ENCODE data around the gene SLC2A1.
A peak's percentile ranks its signal among the peaks of the same experiment; 100 is the strongest.

Gene SLC2A1

DNA sequence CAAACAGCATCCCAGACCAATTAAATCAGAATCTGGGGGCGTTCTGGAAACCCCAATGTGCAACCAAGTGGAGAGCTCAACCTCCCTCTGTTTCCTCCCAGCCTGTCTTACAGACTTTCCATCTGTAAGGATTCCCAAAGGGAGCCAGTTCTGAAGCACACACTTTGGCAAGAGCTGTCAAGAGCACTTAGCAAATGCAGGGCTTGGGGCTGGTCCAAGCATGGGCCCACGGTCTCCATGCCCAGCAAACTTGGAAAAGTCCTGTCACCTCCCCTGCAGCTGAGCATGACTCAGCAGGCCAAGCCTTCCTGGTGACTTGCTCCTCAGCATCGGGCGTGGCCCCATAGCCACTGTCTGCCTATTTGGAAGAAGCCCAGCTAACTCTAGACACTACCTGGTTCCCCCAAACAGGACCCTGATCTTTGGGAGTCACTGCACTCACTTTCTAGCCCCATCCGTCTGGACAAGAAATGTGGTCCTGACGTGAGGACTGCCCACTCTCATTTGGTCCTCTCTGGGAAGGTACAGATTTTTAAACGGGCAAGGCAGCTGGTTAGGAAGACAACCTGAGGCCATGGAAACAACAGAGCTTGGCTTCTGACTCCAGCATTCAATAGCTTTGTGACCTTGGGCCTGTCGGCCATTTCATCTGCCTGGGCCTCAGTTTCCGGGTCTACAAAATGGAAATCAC lies 16.9 kb downstream of the SLC2A1 start:
- DNase-seq (ENCODE audit: low spot score) = peak; percentile 96

DNA sequence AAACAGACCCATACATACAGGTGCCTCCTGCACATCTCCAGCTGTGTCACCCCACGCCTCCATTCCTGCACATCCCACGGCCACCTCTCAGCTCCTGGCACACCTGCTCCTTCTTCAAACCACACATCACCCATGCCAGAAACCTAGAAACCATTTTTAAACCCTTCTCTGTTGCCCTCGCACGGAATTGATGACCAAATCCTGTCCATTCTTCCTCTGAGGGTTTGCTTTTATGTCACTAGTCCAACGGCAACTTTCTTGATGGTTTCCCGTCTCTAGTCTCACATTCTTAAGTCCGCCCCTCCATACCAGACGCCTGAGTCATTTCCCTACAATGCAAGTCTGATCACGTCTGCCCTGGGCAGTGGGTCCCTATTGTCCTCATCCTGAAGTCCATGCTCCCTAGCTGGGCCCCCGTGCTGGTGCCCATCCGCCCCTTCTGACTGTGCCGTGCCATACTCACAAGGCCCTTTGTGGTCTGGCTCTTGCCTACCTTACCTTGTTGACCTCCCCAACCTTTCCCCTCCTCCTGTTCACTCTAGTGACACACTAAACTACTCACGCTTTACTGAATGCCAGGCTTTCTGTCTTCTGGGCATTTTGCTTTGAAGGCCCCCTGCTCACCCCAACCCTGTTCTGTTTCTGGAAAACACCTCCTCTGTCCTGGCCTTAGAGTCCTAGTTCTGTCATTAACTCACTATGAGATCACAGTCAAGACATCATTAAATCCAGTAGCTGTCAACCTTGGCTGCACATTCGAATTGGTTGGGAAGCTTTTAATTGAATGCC lies 17.6 kb downstream of the SLC2A1 start:
- DNase-seq (ENCODE audit: low spot score) = peak; percentile 86

DNA sequence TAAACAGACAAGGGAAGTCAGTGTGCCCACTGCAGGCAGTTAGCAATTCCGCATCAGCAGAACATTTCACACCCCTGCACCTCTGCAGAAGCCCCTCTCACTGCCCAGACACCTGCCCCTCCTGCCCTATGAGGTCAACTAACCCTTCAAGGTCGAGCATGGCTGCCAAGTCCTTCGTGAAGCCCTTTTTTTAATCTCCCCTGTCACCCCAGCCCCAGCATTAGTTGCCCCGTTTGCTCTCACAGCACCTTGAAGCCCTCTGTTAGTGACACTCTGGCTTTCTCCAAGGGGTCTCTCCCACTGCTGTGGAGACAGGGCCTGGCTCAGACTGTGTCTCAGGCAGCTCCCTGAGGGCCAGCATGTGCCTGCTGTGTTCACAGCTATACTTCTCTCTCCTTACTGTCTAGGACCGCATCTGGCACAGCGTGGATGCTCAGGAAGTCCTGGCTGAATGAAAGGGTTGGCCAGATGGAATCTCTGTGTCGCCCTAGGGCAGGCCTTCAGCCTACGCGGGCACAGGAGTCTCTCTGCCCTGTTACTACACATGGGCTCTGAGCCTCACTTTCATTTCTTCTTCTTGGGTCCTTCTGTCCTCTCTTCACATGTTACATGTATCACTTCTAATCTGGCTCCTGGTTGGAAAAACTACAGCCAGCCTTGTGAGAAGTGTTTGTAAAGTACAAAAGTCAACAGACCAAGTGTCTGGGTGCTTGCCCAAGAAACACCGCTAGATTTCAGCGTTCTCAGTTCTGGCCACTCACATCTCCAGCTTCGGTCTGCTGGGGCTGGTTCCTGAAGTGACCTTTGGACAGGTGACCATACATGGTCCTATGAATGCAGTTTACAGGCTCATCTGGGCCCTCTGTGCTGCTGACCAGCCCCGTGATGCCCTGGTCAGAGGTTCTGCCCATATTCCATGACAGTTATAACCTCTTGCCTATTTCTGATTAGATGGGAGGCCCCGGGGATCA lies 19.7 kb downstream of the SLC2A1 start:
- DNase-seq (ENCODE audit: low spot score) = no peak

DNA sequence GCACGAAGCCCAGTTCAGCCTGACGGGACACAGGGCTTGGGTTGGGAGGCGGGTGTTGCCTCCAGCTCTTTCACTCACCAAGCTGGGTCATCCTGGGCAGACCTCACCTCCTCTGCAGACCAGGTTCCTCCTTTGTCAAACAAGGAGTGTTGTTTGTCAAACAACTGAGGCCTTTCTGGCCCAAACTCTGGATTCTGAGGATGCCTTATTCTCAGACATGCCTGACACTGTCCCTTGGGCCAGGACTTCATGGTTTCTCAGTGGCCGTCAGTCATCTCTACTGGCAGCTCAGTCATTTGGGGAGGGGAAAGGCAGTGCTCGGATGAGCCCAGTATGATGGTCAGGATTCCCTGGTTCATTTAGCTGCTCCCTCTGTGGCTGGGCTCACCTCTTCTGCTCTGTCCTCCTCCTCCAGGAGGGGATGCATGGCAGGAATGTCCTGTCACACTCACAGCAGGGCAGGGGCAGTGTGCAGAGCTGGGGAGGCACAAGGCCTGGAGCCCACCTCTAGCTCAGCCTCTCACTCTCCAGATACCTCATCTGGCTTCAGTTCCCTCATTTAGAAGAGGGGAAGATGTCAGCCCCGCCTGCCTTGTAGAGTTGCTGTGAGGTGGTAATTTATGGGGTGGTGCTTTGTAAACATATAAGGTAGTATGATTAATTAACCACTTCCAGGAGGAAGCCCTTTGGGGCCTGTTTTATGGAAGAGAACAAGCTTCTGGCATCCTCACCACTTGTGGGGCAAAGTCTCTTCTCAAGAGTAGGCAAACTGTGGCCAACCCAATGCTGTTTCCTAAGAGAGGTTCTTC lies 20.6 kb downstream of the SLC2A1 start:
- no peak for DNase-seq (ENCODE audit: low spot score)

DNA sequence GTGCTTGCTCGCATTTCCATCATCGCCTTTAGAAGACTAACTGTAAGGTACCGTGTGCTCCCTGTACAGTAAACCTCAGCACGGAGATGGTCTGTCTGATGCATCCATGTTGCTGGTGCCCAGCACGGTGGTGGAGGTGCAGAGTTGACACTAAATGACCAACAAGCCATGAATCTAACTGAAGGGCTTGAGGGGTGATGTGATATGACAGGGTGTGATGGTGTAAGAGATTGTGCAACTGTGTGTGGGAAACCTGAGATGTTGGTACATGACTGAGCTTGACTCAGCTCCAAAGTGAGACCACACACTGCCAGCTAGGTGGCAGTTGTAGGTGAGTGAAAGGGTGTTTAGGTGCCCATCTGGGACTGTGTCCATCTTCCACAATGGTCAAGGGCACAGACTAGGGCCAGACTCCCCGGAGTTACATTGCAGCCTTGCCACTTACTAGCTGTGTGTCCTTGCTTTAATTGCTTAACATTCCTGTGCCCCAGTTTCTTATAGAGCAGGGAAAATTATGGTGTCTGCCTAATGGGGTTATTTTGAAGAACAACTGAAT lies 21.4 kb downstream of the SLC2A1 start:
- DNase-seq (ENCODE audit: low spot score) = no peak

DNA sequence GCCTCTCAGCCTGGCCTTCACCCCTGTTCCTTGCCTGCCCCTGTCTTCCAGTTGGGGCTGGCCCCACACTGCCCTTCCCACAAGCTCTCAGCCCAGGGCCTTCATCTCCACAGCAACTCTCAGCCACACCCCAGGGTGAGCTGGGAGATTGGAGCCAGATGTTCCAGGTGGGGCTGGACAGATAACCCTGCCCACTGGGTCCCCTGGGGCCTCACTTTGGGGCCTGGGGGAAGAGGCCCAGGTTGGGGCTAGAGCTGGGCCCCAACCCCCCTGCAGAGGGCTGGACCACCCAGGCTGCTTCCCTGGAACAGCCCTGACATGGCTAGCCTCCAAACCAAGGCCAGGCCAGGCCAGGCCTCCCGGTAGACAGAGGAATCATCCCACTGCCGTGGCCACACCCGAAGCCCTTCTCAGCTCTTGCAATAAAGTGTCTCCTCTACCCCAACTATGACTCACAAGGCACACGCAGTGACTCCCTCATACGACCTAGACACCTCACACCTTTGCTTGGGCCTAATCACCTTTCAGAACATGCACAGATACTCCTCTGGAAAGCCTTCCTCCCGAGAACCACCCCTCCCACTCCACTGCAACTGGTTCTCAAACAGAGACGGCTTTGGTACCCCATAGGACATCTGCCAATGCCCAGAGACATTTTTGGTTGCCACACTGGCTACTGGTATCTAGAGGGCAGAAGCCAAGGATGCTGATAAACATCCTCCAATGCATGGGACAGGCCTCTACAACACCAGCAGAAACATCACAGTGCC lies 22.2 kb downstream of the SLC2A1 start:
- peak; percentile 79 for DNase-seq (ENCODE audit: low spot score)

DNA sequence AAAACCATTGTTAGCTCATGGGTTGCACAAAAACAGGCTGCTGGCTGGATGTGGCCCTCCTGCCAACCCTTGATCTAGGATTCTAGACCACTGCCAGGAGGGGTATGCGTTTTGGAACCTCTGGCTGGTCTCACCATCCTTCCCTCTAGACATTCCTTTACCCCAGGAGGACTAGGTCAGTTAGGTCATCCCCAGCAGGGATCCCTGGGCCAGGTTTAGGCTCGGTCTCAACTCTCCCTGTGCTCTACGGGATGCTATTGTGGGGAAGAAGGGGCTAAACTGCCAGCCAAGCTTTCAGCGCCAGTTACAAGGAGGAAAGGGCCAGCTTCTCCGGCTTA lies 22.7 kb downstream of the SLC2A1 start:
- no peak for DNase-seq (ENCODE audit: low spot score)

DNA sequence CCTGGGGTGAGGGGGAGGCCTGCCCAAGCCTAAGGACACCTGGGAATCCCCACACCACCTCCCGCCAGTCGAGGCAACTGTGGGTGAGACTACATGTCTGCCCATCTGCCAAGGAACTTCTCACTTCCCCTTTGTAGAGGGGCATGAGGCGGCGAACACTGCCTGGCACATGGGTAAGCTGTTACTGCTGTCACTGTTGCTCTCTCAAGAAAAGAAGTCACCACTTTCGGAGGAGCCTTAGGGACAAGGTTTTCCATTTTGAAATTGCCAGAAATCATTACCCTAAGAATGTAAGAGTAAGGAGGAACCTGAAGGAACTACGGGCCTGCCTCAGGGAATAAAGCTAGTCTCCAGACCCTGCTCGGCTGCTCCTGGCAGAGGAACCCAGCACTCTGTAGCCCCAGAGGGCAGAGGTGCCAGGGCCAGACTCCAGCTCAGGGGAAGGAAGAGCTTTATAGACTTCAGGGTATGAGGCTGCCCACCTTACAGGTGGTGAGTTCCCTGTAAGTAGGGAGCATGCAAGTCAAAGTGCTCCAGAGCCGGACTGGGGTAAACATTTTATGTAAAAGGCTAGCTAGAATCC lies 23.3 kb downstream of the SLC2A1 start:
- DNase-seq (ENCODE audit: low spot score) = no peak

DNA sequence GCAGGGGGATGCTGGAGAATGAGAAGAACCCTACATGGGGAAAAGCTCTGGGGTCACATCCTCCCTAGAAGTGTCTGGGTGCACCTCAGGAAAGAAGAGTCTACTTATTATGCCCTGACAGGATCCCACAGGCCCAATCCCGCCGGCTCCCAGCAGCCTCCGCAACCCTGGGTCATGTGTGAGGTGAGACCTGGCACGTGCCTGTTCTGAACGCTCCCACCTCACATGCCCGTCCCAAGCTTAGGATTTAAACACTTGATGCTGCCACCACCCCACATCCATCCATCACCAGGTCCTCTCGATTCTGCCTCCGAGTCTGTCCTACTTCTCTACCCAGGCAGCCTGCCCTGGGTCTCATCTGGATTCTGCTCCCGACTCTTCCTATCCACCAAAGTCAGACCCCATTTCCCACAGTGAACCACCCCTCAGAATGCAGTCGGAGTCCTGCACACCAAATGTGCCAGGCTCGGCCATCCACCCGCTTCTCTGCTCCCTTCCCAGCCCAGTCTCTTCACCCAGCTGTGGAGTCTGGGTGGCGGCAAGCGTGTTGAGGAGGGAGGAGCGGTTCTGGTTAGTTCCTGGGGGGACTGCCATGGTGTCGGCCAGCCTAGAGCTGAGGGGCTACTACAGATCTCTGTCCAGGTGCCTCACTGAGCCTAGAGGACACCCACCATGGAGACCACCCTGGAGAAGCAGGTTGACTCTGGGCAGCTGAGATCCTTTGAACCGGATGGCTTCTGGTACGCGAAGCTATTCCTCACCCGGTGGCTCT lies 23.9 kb downstream of the SLC2A1 start:
- no peak for DNase-seq (ENCODE audit: low spot score)

DNA sequence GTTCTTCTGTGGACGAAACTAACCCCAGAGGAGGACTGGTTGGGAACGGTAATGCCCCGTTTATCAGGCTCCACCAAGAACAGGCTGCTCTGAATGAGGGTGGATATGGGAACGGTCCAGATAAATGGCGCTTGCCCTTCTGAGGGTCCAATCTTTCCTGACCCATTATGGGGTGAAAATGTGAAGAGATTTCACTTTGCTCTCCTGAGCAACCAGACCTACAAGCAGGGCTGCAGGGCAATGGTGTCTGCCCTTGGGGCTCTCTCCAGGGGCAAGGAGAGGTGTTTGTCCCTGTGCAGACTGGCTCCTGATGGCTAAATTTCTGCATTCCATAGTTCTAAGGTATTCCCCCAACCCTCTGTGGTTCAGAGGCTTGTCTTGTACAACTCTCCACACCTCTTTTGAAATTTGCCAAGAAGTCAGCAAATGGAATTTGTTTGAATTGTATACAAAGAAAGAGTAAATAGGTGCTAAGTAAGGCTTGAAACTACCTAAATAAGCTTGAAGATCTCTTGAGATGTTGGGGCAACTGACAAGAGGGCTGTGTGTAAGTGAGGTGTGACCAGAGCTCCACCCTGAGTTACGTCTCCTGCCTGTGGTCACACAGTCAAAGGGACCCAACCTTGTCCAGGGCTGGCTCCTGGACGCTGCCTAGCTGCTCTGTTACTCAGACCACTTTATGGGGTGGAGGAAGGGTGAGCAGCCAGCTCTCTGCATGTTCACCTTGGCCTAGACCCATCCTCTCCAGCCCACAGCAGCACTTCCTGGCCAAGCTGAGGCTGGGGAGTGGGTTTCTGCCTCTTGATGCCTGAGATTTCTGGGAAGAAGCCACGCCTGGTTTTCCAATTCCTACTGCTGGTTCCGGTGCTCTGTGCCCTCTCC lies 24.8 kb downstream of the SLC2A1 start:
- no peak for DNase-seq (ENCODE audit: low spot score)

DNA sequence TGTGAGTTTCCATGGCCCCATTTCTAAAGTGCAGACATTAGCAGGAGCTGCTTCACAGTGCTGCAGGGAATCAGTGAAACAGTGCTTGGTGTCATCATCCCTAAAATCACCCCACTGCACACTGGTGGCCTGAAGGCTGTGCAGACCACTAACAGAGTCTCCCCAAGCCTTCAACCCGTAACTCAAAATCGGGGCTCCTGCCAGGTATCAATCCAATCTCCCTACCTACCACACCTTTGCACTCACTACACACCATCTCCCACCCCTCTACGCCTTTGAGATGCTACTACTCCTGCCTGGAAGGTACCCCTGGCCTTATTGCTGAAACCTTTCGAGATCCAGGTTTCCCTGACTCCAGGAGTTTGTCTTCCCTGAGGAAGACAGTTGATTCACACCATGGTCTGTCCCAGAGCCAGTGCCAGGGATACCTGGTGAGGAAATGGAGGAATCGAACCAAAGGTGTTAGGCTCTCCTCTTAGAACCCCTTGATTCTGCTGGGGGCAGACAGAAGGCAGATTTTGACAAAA lies 25.5 kb downstream of the SLC2A1 start:
- no peak for DNase-seq (ENCODE audit: low spot score)

DNA sequence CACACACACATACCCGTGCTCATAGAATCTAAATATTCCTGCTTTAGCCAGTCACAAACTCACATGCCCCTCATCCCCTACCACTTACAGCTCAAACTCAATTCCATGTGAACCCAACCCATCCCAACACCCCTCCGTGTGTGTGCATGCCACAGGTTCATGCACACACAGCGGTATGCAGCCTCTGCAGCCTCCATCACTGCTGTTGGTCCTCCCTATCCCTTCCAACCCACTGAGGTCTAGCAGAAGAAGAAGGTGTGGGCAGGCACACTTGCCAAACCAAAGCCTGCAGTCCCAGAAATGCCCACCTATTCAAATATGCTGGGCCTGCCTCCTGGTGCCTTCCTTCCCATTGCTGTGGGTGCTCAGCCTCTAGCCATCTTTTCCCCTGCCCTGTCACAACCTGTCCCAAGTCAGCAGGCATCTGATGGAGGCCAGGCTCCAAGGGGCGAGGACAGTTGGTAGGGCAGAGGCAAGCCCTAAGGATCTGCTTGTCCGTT lies 26.2 kb downstream of the SLC2A1 start:
- DNase-seq (ENCODE audit: low spot score) = no peak

DNA sequence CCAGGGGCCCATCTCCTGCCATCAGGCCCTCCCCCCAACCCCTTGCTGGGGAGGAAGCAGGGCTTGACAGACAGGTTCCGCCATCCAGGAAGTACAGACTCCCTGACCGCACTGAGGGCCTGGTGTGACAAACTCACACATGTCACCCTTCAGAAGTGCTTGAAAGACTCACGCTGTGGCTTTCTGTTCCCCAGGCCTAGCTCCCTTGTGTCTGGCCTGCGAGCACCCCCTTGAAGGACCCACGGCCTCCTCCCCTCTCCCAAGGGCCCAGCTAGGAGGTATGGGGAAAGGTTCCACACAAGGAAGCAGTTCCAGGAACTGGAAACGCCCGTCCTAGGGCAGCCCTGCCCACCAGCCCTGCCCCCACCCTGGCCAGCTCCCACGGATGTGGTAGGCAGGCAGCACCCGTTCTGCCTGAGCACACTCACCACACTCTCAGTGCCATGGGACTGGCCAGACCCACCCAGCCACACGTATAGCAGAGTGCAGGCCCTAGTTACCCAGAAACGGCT lies 26.7 kb downstream of the SLC2A1 start:
- no peak for DNase-seq (ENCODE audit: low spot score)

DNA sequence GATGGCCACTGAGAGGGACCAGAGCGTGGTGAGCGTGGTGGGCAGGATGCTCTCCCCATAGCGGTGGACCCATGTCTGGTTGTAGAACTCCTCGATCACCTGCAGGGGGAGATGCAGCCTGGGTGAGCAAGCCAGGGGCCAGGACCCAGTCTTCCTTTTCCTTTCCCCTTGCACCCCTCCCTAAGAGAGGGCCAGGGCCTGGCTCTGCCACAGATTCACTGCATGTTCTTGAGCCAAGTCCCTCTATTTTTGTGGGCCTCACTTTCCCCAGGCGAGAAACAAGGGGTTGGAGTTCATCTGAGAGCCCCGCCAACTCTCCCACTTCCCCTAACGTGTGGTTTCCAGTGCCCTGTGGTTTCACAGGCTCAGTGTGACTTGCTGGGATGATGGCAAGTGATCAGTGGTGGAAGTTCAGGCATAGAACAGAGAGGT lies 27.5 kb downstream of the SLC2A1 start:
- peak; percentile 64 for DNase-seq (ENCODE audit: low spot score)

DNA sequence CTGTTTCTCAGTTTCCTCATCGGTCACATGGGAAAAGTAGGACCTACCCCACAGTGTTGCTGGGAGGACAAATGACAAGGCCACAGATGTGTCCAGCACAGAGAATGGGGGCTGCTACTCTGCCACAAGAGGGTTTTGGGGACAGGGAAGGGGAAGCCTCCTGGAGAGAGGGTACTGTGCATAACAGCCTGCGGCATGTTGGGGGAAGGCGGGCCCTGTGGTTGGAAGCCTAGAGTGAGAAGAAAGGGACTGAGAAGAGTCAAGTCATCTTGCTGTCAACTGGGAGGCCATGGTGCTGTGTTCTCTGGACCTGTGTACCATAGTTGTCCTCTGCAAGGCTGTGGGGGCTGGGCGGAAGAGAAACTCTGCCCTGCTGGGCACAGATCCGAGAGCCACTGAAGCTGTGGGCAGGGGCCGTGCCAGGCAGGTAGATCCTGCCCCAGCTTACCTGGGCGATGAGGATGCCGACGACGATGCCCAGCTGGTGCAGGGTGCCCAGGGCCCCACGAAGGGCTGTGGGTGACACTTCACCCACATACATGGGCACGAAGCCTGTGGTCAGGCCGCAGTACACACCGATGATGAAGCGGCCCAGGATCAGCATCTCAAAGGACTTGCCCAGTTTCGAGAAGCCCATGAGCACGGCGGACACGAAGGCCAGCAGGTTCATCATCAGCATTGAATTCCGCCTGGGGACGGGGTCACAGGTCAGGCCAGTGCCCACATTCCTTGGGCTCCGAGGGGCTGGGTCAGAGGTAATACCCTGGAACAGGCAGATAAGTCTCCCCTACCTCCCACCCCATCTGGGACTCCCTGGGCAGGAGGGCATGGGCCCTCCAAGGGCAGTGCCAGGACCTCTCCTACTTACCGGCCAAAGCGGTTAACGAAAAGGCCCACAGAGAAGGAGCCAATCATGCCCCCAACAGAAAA lies 28.2 kb downstream of the SLC2A1 start:
- no peak for DNase-seq (ENCODE audit: low spot score)

DNA sequence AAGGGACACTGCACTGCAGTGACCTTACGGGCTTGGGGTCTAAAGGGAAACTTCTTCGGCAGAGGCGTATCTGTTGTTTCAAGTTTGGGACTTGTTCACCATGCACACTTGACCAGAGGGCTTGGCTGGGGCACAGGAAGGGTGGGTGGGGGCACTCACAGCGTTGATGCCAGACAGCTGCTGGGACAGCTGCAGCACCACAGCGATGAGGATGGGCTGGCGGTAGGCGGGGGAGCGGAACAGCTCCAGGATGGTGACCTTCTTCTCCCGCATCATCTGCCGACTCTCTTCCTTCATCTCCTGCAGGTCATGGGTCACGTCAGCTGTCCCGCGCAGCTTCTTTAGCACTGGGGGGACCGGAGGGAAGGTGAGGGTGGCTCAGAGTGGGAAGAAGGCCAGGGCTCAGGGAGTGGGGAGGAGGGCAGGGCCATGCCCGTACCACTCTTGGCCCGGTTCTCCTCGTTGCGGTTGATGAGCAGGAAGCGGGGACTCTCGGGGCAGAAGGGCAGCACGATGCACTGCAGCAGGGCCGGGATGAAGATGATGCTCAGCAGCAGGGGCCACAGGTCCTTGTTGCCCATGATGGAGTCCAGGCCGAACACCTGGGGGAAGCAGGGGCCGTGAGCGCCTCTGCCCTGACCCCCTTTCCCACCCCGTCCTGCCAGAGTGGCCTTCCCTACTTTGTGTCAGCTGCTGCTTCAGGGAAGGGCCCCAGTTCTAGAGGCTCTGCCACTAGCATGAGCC lies 29.1 kb downstream of the SLC2A1 start:
- DNase-seq (ENCODE audit: low spot score) = no peak
